ENCODE results near the gene MTMR12.

MTMR12 gene

DNA sequence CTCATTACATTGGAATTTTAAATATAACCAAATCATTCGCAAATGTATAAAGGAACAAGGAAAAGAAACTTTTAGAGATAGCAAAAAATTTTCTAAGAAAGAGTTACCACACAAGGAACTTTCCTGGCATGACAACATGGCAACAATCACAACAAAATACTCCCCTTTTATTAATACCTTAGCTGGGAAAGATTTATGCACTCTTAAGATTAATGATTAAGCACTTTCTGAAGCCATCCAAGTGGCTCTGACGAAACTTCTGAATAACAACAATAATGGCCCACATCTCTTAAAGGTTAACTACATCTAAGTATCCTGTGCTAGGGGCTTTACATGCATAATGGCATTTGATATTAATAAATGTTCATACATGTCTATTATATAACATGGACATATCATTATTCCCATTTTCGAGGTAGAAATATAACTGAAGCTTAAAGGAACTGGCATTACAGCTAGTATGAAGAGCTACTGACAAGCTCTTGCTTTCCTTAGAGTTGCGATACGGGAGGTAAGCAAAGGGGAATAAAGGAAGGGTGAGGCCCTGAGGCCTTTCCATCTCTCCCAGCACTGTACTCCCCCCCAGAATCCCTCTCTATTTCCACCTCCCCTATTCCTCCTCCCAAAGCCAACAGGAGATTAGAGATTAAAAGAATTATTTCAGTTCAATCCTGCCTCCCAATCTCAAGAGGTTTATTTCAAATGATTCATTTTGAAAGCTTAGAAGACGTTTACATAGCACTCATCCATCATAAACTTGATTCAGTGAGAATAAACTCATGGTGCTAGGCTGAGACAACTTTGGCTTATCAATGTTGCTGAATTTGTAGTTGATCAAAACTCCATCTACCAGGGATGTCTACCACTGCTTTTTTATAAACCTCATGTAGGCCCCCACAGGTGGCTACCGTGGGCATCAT, 9.6 kb downstream of the MTMR12 start:
- TF ChIP-seq NFIC (IDR thresholded peaks at IDR 0.05) (no peak), CEBPB (IDR thresholded peaks at IDR 0.05) (no peak), TEAD4 (IDR thresholded peaks at IDR 0.05) (no peak), FOXM1 (IDR thresholded peaks at IDR 0.05; ENCODE audit: borderline replicate concordance, low read depth) (no peak), TCF12 (IDR thresholded peaks at IDR 0.05; ENCODE audit: low read depth) (no peak)
- TF ChIP-seq, protein P1, sequence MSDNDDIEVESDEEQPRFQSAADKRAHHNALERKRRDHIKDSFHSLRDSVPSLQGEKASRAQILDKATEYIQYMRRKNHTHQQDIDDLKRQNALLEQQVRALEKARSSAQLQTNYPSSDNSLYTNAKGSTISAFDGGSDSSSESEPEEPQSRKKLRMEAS (IDR thresholded peaks at IDR 0.05) = no peak
- TF ChIP-seq, protein P2, sequence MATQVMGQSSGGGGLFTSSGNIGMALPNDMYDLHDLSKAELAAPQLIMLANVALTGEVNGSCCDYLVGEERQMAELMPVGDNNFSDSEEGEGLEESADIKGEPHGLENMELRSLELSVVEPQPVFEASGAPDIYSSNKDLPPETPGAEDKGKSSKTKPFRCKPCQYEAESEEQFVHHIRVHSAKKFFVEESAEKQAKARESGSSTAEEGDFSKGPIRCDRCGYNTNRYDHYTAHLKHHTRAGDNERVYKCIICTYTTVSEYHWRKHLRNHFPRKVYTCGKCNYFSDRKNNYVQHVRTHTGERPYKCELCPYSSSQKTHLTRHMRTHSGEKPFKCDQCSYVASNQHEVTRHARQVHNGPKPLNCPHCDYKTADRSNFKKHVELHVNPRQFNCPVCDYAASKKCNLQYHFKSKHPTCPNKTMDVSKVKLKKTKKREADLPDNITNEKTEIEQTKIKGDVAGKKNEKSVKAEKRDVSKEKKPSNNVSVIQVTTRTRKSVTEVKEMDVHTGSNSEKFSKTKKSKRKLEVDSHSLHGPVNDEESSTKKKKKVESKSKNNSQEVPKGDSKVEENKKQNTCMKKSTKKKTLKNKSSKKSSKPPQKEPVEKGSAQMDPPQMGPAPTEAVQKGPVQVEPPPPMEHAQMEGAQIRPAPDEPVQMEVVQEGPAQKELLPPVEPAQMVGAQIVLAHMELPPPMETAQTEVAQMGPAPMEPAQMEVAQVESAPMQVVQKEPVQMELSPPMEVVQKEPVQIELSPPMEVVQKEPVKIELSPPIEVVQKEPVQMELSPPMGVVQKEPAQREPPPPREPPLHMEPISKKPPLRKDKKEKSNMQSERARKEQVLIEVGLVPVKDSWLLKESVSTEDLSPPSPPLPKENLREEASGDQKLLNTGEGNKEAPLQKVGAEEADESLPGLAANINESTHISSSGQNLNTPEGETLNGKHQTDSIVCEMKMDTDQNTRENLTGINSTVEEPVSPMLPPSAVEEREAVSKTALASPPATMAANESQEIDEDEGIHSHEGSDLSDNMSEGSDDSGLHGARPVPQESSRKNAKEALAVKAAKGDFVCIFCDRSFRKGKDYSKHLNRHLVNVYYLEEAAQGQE (IDR thresholded peaks at IDR 0.05; ENCODE audit: low read depth) = no peak

DNA sequence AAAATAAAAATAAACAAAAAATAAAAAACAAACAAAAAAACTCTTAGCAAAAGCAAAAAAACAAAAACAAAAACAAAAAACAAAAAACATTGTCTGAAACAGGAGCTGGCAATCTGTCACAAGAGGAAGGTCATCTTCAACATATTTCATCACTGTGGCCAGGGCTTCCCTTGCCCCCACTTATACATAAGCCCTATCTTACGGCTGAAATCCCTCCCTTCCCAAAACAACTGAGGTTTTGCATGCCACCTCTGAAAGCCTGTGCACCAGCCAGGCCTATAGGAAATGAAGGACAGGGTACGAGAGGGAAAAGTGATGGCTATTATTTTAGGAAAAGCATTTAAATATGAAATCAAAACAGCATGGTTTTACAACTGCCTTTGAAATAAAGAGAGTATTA, 10.8 kb downstream of the MTMR12 start:
- no peak for TF ChIP-seq YY1 (IDR thresholded peaks at IDR 0.05; ENCODE audit: low read depth)
- TF ChIP-seq, protein P3, sequence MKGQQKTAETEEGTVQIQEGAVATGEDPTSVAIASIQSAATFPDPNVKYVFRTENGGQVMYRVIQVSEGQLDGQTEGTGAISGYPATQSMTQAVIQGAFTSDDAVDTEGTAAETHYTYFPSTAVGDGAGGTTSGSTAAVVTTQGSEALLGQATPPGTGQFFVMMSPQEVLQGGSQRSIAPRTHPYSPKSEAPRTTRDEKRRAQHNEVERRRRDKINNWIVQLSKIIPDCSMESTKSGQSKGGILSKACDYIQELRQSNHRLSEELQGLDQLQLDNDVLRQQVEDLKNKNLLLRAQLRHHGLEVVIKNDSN (IDR thresholded peaks at IDR 0.05) = no peak
- TF ChIP-seq NFIC (IDR thresholded peaks at IDR 0.05) = no peak
- TF ChIP-seq CEBPB (IDR thresholded peaks at IDR 0.05) = no peak
- TF ChIP-seq, protein P2 (IDR thresholded peaks at IDR 0.05; ENCODE audit: low read depth) = no peak
- TF ChIP-seq CREB1 (IDR thresholded peaks at IDR 0.05; ENCODE audit: low read depth) = no peak
- no peak for TF ChIP-seq TCF12 (IDR thresholded peaks at IDR 0.05; ENCODE audit: low read depth)
- TF ChIP-seq, protein P1 (IDR thresholded peaks at IDR 0.05) = no peak
- TF ChIP-seq EGR1 (IDR thresholded peaks at IDR 0.05) = no peak
- no peak for TF ChIP-seq FOXM1 (IDR thresholded peaks at IDR 0.05; ENCODE audit: borderline replicate concordance, low read depth)
- TF ChIP-seq EP300 (IDR thresholded peaks at IDR 0.05; ENCODE audit: borderline replicate concordance) = no peak
- no peak for TF ChIP-seq ZBTB7A (IDR thresholded peaks at IDR 0.05; ENCODE audit: low read depth)
- no peak for TF ChIP-seq RAD21 (IDR thresholded peaks at IDR 0.05; ENCODE audit: low read depth)
- TF ChIP-seq TAF1 (IDR thresholded peaks at IDR 0.05; ENCODE audit: low read depth) = no peak

DNA sequence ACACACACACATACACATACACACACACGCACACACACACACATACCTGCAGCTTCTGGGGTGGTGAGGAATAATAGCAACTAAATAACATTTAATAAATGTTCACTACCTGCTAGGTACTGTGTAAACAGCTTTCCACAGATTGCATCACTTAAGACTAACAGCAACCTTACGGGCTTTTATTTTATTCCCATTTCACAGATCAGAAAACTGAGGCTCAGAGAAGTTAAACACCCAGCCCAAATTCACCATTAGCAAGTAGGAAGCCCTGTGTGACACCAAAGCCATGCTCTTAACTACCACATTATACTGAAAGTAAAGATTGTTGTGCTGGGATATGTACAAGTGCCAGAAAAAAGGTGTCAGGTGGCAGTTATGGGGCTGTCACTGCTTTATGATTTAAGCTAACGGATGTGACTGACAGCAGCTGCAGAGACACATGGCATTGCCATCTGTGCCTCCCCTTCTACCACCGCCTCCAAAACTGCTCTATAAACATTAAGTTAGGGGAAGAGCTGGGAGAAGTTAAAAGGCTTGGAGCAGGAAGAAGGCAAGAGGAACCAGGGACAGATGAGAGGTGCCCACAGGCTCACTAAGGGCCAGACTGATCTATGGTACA, 13.6 kb downstream of the MTMR12 start:
- no peak for TF ChIP-seq TCF12 (IDR thresholded peaks at IDR 0.05; ENCODE audit: low read depth)
- TF ChIP-seq FOXM1 (IDR thresholded peaks at IDR 0.05; ENCODE audit: borderline replicate concordance, low read depth) = no peak
- TF ChIP-seq, protein P3 (IDR thresholded peaks at IDR 0.05) = no peak
- no peak for TF ChIP-seq ZBTB7A (IDR thresholded peaks at IDR 0.05; ENCODE audit: low read depth)
- TF ChIP-seq, protein P1 (IDR thresholded peaks at IDR 0.05) = no peak
- TF ChIP-seq, protein P2 (IDR thresholded peaks at IDR 0.05; ENCODE audit: low read depth) = no peak
- no peak for TF ChIP-seq CREB1 (IDR thresholded peaks at IDR 0.05; ENCODE audit: low read depth)
- no peak for TF ChIP-seq EP300 (IDR thresholded peaks at IDR 0.05; ENCODE audit: borderline replicate concordance)
- no peak for TF ChIP-seq YY1 (IDR thresholded peaks at IDR 0.05; ENCODE audit: low read depth)
- no peak for TF ChIP-seq TAF1 (IDR thresholded peaks at IDR 0.05; ENCODE audit: low read depth)
- no peak for TF ChIP-seq EGR1 (IDR thresholded peaks at IDR 0.05)
- no peak for TF ChIP-seq NFIC (IDR thresholded peaks at IDR 0.05)
- no peak for TF ChIP-seq TEAD4 (IDR thresholded peaks at IDR 0.05)
- no peak for TF ChIP-seq CEBPB (IDR thresholded peaks at IDR 0.05)
- TF ChIP-seq RAD21 (IDR thresholded peaks at IDR 0.05; ENCODE audit: low read depth) = no peak

All from Ishikawa (cell line).